ENCODE measurements around the gene DYNLT4.
A peak's percentile ranks its signal among the peaks of the same experiment; 100 is the strongest.
"Not testable (repeated sequence)": the region's sequence is repeated elsewhere in the genome, so short reads cannot be mapped to it uniquely, and the experiment has no call there.

The DYNLT4 gene

GRCh38 chr1:44828841-44829440 lies 21.8 kb upstream of the DYNLT4 start:
- DNase-seq (ENCODE audit: low spot score), result no peak

GRCh38 chr1:44828003-44828651 lies 21.0 kb upstream of the DYNLT4 start:
- DNase-seq (ENCODE audit: low spot score), result no peak

GRCh38 chr1:44827197-44828002 lies 20.2 kb upstream of the DYNLT4 start:
- DNase-seq (ENCODE audit: low spot score), result no peak

- DNase-seq (ENCODE audit: low spot score), result no peak
Observed at GRCh38 chr1:44826375-44827196, 19.4 kb upstream of the DYNLT4 start.

- not testable (repeated sequence) for DNase-seq (ENCODE audit: low spot score)
Observed at GRCh38 chr1:44824392-44824791, 17.2 kb upstream of the DYNLT4 start.

GRCh38 chr1:44822981-44823451 lies 15.9 kb upstream of the DYNLT4 start:
- DNase-seq (ENCODE audit: low spot score), result no peak

- DNase-seq (ENCODE audit: low spot score), result no peak
Observed at GRCh38 chr1:44822131-44822701, 15.1 kb upstream of the DYNLT4 start.

- DNase-seq (ENCODE audit: low spot score), result no peak
Observed at GRCh38 chr1:44821240-44821715, 14.1 kb upstream of the DYNLT4 start.

- DNase-seq (ENCODE audit: low spot score), result no peak
Observed at GRCh38 chr1:44820328-44821239, 13.4 kb upstream of the DYNLT4 start.

- peak; percentile 83 for DNase-seq (ENCODE audit: low spot score)
Observed at GRCh38 chr1:44819608-44820327, 12.6 kb upstream of the DYNLT4 start.

GRCh38 chr1:44819196-44819607 lies 12.1 kb upstream of the DYNLT4 start:
- no peak for DNase-seq (ENCODE audit: low spot score)

GRCh38 chr1:44817771-44818495 lies 10.8 kb upstream of the DYNLT4 start:
- no peak for DNase-seq (ENCODE audit: low spot score)

GRCh38 chr1:44817307-44817706 lies 10.2 kb upstream of the DYNLT4 start:
- DNase-seq (ENCODE audit: low spot score), result no peak

- not testable (repeated sequence) for DNase-seq (ENCODE audit: low spot score)
Observed at GRCh38 chr1:44815926-44816325, 8.8 kb upstream of the DYNLT4 start.

GRCh38 chr1:44812822-44813543 lies 5.8 kb upstream of the DYNLT4 start:
- no peak for DNase-seq (ENCODE audit: low spot score)

GRCh38 chr1:44811234-44811633 lies 4.1 kb upstream of the DYNLT4 start:
- no peak for DNase-seq (ENCODE audit: low spot score)

GRCh38 chr1:44810762-44811105 lies 3.6 kb upstream of the DYNLT4 start:
- not testable (repeated sequence) for DNase-seq (ENCODE audit: low spot score)

- peak; percentile 50 for DNase-seq (ENCODE audit: low spot score)
Observed at GRCh38 chr1:44810101-44810761, 3.1 kb upstream of the DYNLT4 start.

Measured in LoVo (cell line).